HUES64 (cell line): ENCODE measurements around the gene CAPN8.

Experiments
- H3K27ac ChIP-seq: 2 replicates; pipeline ENCODE4 v1.7.0; 2013; ENCODE audit warnings: low read depth, low read length, inconsistent platforms
- H3K27me3 ChIP-seq: 2 replicates; pipeline ENCODE4 v1.6.1; 2013; ENCODE audit warnings: mild to moderate bottlenecking, low read length; ENCODE audit not compliant: insufficient read depth
- H3K36me3 ChIP-seq: 2 replicates; pipeline ENCODE4 v1.6.1; 2013; ENCODE audit warnings: mild to moderate bottlenecking, low read length; ENCODE audit not compliant: insufficient read depth
- H3K4me1 ChIP-seq: 2 replicates; pipeline ENCODE4 v1.6.1; 2013; ENCODE audit warnings: mild to moderate bottlenecking, low read length, moderate library complexity; ENCODE audit not compliant: insufficient read depth
- H3K4me3 ChIP-seq: 2 replicates; pipeline ENCODE4 v1.5.1; 2013; ENCODE audit warnings: mild to moderate bottlenecking, low read length, moderate library complexity
- H3K9ac ChIP-seq: 2 replicates; pipeline ENCODE4 v1.6.1; 2013; ENCODE audit warnings: mild to moderate bottlenecking, low read depth, low read length
- H3K9me3 ChIP-seq: 2 replicates; pipeline ENCODE4 v1.6.1; 2013; ENCODE audit warnings: low read depth, low read length; ENCODE audit not compliant: insufficient read depth
- WGBS: fragments of 150-250, 120-280 bp; methylation state at CpG from one replicate; pipeline ENCODE4 v1.1.7; 2013; ENCODE audit warnings: missing lambda C conversion rate; 5-methylcytosine and 5-hydroxymethylcytosine counted together

CAPN8 gene

DNA sequence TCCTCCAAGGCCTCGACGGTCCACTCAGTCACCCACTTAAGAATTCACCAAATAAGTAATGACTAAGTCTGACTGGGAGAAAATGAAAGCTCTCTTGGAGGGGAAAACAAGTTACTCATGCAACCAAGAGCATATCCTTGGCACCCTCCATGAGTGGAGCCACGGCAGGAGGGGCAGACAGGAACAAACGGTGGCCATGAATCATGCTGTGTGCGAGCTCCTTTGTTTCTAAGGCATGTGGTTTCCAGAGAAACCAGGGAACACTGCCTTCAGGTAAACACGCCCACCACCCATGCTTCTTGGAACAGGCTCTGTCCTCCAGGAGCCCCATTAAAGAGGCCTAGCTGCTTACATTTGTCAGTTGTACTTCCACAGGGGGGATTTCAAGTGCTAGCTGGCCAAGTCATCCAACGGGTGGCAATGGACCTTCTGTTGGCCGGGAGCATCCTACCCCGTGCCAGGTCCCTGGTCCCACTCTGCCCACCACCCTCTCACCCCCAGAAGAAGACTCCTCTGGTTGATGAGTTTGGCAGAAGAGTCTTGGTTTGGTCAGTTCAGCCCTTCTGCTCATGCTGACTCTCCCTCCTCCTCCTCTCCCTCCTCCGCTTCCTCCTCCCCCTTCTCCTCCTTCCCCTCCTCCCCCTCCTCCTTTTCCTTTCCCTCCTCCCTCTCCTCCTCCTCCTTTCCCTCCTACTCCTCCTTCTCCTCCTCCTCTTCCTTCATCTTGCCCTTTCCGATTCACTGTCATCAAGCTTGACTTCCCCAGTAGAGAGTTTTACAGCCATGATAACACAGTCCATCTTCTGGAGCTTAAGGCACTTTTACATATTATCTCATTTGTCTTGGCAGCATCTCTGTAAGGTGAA is 164.7 kb downstream of the CAPN8 start:
- Histone ChIP-seq H3K9ac (no peak overlapping the region), H3K4me3 (no peak overlapping the region), H3K27me3 (no peaks in the 10 kb centered on the region), H3K36me3 (no peaks in the 10 kb centered on the region), H3K4me1 (0 out of 2 replicates have a peak, but pooled peaks cover 8% of the 10 kb centered on the region), H3K9me3 (no peaks in the 10 kb centered on the region), H3K27ac (no peak overlapping the region)
- 72% methylated on average over 10 of the region's 11 CpGs for WGBS

DNA sequence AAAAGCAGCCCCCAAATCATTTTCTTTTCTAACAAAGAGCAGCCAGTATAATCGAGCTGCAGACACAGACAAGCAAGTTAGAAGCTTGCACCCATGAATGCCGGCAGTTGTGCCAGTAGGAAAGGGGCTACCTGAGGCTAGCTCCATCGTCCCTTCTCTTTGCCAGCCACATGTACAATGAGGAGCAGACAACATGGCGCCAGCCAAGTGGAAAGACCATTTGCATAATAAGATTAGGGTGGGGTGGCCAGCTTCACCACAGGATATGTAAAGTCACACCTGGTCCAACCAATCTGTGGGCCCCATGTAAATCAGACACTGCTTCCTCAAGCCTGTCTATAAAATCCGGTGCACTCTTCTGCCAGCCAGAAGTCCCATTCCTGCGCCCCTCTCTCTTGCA is 168.6 kb downstream of the CAPN8 start:
- Histone ChIP-seq H3K27me3 (no peaks in the 10 kb centered on the region), H3K4me1 (0 out of 2 replicates have a peak, but pooled peaks cover 8% of the 10 kb centered on the region), H3K4me3 (no peak overlapping the region), H3K9ac (no peak overlapping the region), H3K36me3 (no peaks in the 10 kb centered on the region), H3K9me3 (no peaks in the 10 kb centered on the region), H3K27ac (no peak overlapping the region)
- WGBS, result 94% methylated on average over 6 of the region's 6 CpGs

DNA sequence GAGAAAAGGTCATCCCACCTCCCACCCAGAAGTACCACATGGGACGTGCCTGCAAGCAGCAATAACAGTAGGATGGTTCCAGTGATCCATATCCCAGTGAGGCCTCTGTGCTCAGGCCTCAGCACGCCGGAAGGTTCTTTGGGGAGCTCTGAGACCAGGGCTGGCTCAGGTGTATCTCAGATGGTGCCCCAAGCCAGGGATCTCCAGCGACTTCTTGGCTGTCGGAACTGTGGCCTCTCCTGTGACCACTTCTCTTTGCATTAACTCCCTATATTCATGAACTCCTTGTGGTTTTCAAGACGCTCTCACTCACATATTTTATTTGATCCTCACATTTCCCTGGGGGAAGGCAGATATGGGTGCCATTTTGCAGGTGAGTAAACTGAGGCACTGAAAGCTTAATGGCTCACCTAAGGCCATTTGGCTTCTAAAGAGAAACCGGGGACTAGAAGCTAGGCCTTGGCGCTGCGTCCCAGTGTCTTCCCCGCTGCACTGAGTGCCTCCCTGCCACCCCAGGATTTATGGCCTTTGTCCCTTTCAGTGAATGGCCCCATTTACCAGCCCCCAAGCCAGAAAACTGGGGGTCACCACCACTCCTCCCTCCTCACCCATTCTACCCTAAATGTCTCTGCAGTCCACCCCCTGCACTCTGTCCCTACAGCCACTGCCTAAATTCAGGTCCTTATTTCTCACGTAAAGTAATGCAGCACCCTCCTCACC is 170.4 kb downstream of the CAPN8 start:
- H3K36me3 ChIP-seq, result no peaks in the 10 kb centered on the region
- no peaks in the 10 kb centered on the region for H3K27me3 ChIP-seq
- no peaks in the 10 kb centered on the region for H3K9me3 ChIP-seq
- H3K4me3 ChIP-seq, result no peak overlapping the region
- no peaks in the 10 kb centered on the region for H3K4me1 ChIP-seq
- 86% methylated on average over 11 of the region's 11 CpGs for WGBS
- no peak overlapping the region for H3K27ac ChIP-seq
- H3K9ac ChIP-seq, result no peak overlapping the region

DNA sequence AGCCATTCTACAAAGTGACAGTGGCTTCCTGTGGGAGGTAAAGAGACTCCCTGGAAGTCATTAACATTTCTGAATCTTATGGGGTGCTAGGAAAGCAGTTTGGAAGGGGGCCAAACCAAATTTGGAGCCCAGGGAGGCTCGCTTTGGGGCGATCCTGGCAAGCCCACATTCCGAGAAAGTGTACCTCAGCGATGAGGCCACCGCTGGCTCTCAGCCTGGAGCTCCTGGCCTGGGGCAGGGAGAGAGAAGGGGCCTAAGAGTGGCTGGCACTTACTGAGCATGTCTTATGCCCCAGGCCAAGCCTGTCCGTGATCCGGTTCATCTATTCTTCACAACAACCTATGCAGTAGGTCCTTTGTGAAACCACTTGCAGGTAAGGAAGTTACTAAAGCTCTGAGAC is 173.5 kb downstream of the CAPN8 start:
- no peaks in the 10 kb centered on the region for H3K9me3 ChIP-seq
- H3K27me3 ChIP-seq, result no peaks in the 10 kb centered on the region
- WGBS, result 89% methylated on average over 7 of the region's 7 CpGs
- peaks cover 8% of the 10 kb centered on the region; the same call in 1 of the 2 replicates for H3K4me1 ChIP-seq
- no peak overlapping the region for H3K4me3 ChIP-seq
- no peaks in the 10 kb centered on the region for H3K36me3 ChIP-seq
- H3K9ac ChIP-seq, result no peak overlapping the region
- no peak overlapping the region for H3K27ac ChIP-seq
